ENCODE results near the gene DET1.

DET1 gene

GRCh38 chr15:88482263-88482662 lies 64.2 kb downstream of the DET1 start:
- H3K4me1 ChIP-seq (ENCODE audit: control insufficient read depth, low read length): peaks cover 16% of the 10 kb centered on the region
- no peaks in the 10 kb centered on the region for H3K9me2 ChIP-seq (replicated peaks; ENCODE audit: control insufficient read depth, low read length)
- no peaks in the 10 kb centered on the region for H3K9me3 ChIP-seq (ENCODE audit: control insufficient read depth, insufficient read depth, low read length)
- 0 out of 2 replicates have a peak, but pooled peaks cover 3% of the 10 kb centered on the region for H4K20me1 ChIP-seq (ENCODE audit: control insufficient read depth, insufficient read depth, low read depth, low read length)
- H3K36me3 ChIP-seq (ENCODE audit: control insufficient read depth, low read length): peaks cover 12% of the 10 kb centered on the region
- H3K79me2 ChIP-seq (ENCODE audit: control insufficient read depth, low read length): no peaks in the 10 kb centered on the region
- no peaks in the 10 kb centered on the region for H3F3A ChIP-seq (ENCODE audit: control insufficient read depth, insufficient read depth)
- TF ChIP-seq CTCF (IDR thresholded peaks at IDR 0.05; ENCODE audit: low read depth, low read length, poor library complexity, severe bottlenecking): no peak
- TF ChIP-seq EZH2phosphoT487 (IDR thresholded peaks at IDR 0.05; ENCODE audit: borderline replicate concordance, low read length): no peak
- no peak overlapping the region for H3K4me3 ChIP-seq (ENCODE audit: low read length)
- H3K27ac ChIP-seq (ENCODE audit: low read depth, low read length): no peak overlapping the region
- H3K27me3 ChIP-seq (ENCODE audit: control insufficient read depth, low read length): no peaks in the 10 kb centered on the region
- no peak overlapping the region for H3K4me2 ChIP-seq (ENCODE audit: low read length)

GRCh38 chr15:88480981-88481380 lies 65.5 kb downstream of the DET1 start:
- no peak overlapping the region for H3K27ac ChIP-seq (ENCODE audit: low read depth, low read length)
- H3K27me3 ChIP-seq (ENCODE audit: control insufficient read depth, low read length): no peaks in the 10 kb centered on the region
- no peak overlapping the region for H3K4me3 ChIP-seq (ENCODE audit: low read length)
- peaks cover 16% of the 10 kb centered on the region for H3K4me1 ChIP-seq (ENCODE audit: control insufficient read depth, low read length)
- peaks cover 24% of the 10 kb centered on the region for H3K36me3 ChIP-seq (ENCODE audit: control insufficient read depth, low read length)
- no peaks in the 10 kb centered on the region for H3K9me3 ChIP-seq (ENCODE audit: control insufficient read depth, insufficient read depth, low read length)
- H3K79me2 ChIP-seq (ENCODE audit: control insufficient read depth, low read length): no peaks in the 10 kb centered on the region
- no peaks in the 10 kb centered on the region for H3K9me2 ChIP-seq (replicated peaks; ENCODE audit: control insufficient read depth, low read length)
- no peak overlapping the region for H3K4me2 ChIP-seq (ENCODE audit: low read length)
- TF ChIP-seq EZH2phosphoT487 (IDR thresholded peaks at IDR 0.05; ENCODE audit: borderline replicate concordance, low read length): no peak
- 0 out of 2 replicates have a peak, but pooled peaks cover 3% of the 10 kb centered on the region for H4K20me1 ChIP-seq (ENCODE audit: control insufficient read depth, insufficient read depth, low read depth, low read length)
- no peaks in the 10 kb centered on the region for H3F3A ChIP-seq (ENCODE audit: control insufficient read depth, insufficient read depth)

- no peaks in the 10 kb centered on the region for H3K79me2 ChIP-seq (ENCODE audit: control insufficient read depth, low read length)
- no peaks in the 10 kb centered on the region for H3F3A ChIP-seq (ENCODE audit: control insufficient read depth, insufficient read depth)
- H3K4me1 ChIP-seq (ENCODE audit: control insufficient read depth, low read length): peaks cover 16% of the 10 kb centered on the region
- no peak overlapping the region for H3K4me3 ChIP-seq (ENCODE audit: low read length)
- TF ChIP-seq EZH2phosphoT487 (IDR thresholded peaks at IDR 0.05; ENCODE audit: borderline replicate concordance, low read length): no peak
- TF ChIP-seq CTCF (IDR thresholded peaks at IDR 0.05; ENCODE audit: low read depth, low read length, poor library complexity, severe bottlenecking): no peak
- peaks cover 31% of the 10 kb centered on the region for H3K36me3 ChIP-seq (ENCODE audit: control insufficient read depth, low read length)
- no peaks in the 10 kb centered on the region for H3K9me2 ChIP-seq (replicated peaks; ENCODE audit: control insufficient read depth, low read length)
- H4K20me1 ChIP-seq (ENCODE audit: control insufficient read depth, insufficient read depth, low read depth, low read length): no peaks in the 10 kb centered on the region; the same call in 1 of the 2 replicates
- no peak overlapping the region for H3K4me2 ChIP-seq (ENCODE audit: low read length)
- H3K27ac ChIP-seq (ENCODE audit: low read depth, low read length): no peak overlapping the region
- H3K9me3 ChIP-seq (ENCODE audit: control insufficient read depth, insufficient read depth, low read length): no peaks in the 10 kb centered on the region
- H3K27me3 ChIP-seq (ENCODE audit: control insufficient read depth, low read length): no peaks in the 10 kb centered on the region
Observed at GRCh38 chr15:88479169-88479568, 67.3 kb downstream of the DET1 start.

GRCh38 chr15:88477904-88478303 lies 68.6 kb downstream of the DET1 start:
- Histone ChIP-seq H3K27me3 (ENCODE audit: control insufficient read depth, low read length) (no peaks in the 10 kb centered on the region), H3K36me3 (ENCODE audit: control insufficient read depth, low read length) (peaks cover 38% of the 10 kb centered on the region), H3K4me2 (ENCODE audit: low read length) (no peak overlapping the region), H3K27ac (ENCODE audit: low read depth, low read length) (no peak overlapping the region), H3K79me2 (ENCODE audit: control insufficient read depth, low read length) (no peaks in the 10 kb centered on the region), H4K20me1 (ENCODE audit: control insufficient read depth, insufficient read depth, low read depth, low read length) (no peaks in the 10 kb centered on the region; the same call in 1 of the 2 replicates), H3K4me3 (ENCODE audit: low read length) (no peak overlapping the region), H3K9me2 (replicated peaks; ENCODE audit: control insufficient read depth, low read length) (no peaks in the 10 kb centered on the region), H3K4me1 (ENCODE audit: control insufficient read depth, low read length) (peaks cover 16% of the 10 kb centered on the region), H3F3A (ENCODE audit: control insufficient read depth, insufficient read depth) (no peaks in the 10 kb centered on the region), H3K9me3 (ENCODE audit: control insufficient read depth, insufficient read depth, low read length) (no peaks in the 10 kb centered on the region)
- TF ChIP-seq EZH2phosphoT487 (IDR thresholded peaks at IDR 0.05; ENCODE audit: borderline replicate concordance, low read length) (no peak), CTCF (IDR thresholded peaks at IDR 0.05; ENCODE audit: low read depth, low read length, poor library complexity, severe bottlenecking) (no peak)
